HG03558 (cell line): Measurements from ENCODE around the gene DVL1.

Source experiments
- ATAC-seq: cut with Tn5 transposase; IDR thresholded peaks from one replicate; pipeline ENCODE4 v1.9.1; 2021; ENCODE audit warnings: moderate number of reproducible peaks; ENCODE audit not compliant: unreplicated experiment; ENCODE audit errors: extremely low read depth

DVL1 gene

DNA sequence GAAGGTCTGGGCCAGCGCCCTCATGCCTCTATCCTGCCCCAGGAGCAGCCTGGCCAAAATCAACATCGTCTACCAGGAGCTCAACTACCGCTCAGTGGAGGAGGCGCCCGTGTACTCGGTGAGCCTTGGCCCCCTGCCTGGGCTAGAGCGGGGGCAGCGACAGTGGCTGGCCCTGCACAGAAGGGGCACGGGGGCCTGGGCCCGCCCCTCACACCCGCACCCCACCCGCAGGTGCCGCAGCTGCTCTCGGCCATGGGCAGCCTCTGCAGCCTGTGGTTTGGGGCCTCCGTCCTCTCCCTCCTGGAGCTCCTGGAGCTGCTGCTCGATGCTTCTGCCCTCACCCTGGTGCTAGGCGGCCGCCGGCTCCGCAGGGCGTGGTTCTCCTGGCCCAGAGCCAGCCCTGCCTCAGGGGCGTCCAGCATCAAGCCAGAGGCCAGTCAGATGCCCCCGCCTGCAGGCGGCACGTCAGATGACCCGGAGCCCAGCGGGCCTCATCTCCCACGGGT, 58.1 kb downstream of the DVL1 start:
- no peak for ATAC-seq

DNA sequence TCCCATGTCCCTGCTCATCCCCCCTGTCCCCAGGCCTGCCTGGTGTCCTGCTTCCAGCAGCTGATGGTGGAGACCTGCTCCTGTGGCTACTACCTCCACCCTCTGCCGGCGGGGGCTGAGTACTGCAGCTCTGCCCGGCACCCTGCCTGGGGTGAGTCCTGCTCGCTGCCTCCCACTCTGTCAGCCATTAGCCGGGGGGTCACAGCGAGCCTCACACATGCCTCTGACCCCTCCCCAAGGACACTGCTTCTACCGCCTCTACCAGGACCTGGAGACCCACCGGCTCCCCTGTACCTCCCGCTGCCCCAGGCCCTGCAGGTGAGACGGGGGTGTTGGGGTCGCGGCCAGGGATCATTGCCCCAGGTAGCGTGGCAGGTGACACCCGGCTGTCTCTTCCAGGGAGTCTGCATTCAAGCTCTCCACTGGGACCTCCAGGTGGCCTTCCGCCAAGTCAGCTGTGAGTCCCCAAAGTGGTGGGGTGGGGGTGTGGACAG, 58.9 kb downstream of the DVL1 start:
- ATAC-seq, result no peak

DNA sequence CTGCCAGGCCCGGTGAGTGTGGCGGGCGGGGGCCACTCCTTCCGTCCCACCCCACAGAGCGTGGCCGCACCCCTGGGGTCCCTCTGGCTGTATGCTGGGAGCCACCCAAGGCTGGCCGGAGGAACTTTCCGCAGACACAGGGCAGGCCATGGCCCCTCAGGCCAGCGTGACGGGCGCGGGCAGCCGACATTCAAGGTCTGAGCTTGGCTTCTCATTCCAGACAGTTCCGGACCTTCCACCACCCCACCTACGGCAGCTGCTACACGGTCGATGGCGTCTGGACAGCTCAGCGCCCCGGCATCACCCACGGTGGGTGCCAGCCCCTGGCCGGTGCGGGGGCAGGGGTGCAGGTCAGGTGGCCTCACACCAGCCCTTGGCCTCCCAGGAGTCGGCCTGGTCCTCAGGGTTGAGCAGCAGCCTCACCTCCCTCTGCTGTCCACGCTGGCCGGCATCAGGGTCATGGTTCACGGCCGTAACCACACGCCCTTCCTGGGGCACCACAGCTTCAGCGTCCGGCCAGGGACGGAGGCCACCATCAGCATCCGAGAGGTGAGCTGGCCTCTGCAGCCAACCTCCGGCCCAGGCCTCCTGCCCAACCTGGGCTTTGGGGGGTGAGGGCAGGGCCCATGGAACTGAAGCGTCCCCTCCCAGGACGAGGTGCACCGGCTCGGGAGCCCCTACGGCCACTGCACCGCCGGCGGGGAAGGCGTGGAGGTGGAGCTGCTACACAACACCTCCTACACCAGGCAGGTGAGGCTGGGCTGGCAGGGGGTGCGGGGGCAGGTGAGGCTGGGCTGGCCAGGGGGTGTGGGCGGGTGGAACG, 61.7 kb downstream of the DVL1 start:
- ATAC-seq, result no peak

DNA sequence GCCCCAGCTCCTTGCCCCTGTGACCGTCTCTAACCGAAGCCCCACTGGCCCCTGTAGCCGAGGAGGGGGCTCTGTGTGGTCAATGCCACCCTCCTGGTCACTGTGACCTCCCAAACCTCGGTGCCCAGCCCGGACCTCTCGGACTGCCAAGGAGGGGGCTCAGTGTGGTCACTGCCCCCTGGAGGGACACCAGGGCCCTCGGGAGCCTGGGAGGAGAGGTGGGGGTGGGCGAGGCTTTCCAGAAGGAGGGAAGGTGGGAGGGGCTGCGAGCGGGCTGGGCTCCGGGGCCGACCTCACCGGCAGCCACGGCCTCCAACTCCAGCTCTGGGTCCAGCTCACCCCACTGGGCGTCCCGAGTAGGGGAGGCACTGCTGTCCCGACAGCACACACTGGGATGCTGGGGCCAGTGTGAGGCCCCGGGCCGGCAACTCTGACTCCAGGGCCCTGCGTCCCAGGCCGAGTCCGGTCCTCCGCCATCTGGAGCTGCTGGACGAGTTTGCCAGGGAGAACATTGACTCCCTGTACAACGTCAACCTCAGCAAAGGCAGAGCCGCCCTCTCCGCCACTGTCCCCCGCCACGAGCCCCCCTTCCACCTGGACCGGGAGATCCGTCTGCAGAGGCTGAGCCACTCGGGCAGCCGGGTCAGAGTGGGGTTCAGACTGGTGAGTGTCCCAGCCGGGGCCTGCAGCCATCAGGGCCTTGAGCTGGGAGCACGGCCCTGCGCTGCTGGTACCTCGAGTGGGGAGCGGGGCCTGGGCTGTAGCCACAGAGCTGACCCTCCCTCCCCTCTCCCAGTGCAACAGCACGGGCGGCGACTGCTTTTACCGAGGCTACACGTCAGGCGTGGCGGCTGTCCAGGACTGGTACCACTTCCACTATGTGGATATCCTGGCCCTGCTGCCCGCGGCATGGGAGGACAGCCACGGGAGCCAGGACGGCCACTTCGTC, 62.6 kb downstream of the DVL1 start:
- no peak for ATAC-seq

DNA sequence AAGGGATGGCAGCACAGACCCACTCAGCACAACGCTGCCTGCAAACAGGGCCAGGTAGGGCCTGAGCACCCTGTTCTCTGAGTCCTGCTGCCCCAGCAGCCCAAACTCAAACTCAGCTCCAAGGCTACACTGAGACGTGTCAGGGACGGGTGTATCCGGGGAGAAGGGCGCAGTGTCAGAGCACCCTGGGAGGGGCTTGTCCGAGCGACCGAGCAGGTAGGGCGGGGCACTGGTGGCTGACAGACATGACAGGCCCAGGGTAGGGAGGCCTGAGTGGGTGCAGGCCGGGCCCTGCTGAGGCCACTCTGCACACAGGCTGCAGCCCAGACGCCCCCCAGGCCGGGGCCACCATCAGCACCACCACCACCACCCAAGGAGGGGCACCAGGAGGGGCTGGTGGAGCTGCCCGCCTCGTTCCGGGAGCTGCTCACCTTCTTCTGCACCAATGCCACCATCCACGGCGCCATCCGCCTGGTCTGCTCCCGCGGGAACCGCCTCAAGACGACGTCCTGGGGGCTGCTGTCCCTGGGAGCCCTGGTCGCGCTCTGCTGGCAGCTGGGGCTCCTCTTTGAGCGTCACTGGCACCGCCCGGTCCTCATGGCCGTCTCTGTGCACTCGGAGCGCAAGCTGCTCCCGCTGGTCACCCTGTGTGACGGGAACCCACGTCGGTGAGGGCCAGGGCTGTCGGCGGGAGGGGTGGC, 63.5 kb downstream of the DVL1 start:
- no peak for ATAC-seq
